Epidermal melanocyte (primary cell): ENCODE results near the gene SPIRE1.
"Not testable (repeated sequence)": the region's sequence is repeated elsewhere in the genome, so short reads cannot be mapped to it uniquely, and the experiment has no call there.

ENCODE experiments used
- DNase-seq: peaks from one replicate; pipeline ENCODE4 v3.0.0; 2011; ENCODE audit warnings: low spot score; ENCODE audit not compliant: insufficient read length

Gene SPIRE1

DNA sequence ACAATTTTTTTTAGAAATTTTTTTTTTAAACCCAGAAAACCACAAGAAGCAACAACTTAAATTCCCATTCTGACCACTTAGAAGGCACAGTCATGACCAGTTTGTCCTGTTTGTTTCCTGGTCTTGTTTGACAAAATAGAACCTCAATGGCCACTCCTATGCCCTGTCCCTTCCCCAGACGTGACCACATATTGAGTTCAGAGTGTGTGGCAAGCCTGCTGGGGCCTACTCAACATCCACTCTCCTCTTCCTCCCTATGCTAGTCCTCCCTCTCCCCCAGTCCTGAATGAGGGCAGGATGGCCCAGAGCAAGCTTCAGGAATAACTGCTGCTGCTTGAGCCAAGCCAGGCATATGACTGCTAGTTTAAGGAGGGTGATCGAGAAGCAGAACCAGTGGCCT is 160.6 kb downstream of the SPIRE1 start:
- no peak for DNase-seq

DNA sequence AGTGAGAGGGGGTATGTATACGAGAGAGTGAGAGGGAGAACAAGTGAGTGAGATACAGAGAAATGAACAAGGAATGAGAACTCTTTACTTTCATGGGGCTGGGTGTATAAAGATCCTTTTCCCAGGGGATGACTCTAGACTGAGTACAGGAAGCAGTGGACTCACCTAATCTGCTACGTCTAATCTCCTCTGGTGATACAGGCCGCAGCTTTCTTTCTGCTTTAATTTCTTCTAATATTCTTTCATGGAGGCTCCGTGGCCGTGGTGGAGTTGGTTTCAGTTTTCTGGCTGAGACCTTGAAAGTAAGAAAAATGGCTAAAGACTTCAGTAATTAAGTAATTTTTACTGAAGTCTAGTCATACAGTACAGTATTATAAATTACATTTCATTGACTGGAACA is 165.0 kb downstream of the SPIRE1 start:
- DNase-seq: no peak

DNA sequence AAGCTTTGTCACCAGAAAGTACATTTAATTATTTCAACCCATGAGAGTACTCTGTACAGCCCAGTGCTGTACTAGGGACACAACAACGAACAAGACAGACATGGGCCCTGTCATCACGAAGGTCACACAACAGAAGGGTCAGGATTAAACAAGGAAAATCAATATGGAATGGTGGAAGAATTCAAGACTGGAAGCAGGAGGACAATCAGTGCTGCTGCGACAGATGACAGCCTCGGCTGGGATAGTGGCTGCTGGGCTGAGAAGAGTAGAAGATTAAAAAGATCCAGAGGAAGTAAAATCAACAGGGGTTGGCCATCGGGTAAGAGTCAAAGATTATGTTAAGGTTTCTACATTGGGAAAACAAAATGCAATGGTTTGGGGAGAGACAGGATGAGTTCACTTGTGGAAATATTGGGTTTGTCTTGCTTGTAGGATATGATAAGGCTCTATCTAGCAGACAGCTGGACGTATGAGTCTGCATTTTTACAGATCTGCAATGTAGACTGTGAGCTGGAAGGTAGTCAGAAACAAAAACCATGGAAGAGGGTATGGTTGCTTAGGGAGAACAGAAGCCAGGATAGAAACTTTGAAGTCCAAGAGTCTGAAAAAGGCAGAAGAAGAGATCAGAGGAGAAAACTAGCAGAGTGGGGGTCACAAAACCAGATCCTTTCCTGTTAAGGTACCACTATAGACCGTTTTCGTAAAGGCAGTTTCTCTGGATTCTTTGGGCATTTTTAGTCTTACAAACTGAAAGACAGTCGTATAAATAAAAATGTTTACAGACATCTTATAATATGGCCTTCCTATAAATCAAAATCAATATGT is 166.1 kb downstream of the SPIRE1 start:
- DNase-seq: no peak

DNA sequence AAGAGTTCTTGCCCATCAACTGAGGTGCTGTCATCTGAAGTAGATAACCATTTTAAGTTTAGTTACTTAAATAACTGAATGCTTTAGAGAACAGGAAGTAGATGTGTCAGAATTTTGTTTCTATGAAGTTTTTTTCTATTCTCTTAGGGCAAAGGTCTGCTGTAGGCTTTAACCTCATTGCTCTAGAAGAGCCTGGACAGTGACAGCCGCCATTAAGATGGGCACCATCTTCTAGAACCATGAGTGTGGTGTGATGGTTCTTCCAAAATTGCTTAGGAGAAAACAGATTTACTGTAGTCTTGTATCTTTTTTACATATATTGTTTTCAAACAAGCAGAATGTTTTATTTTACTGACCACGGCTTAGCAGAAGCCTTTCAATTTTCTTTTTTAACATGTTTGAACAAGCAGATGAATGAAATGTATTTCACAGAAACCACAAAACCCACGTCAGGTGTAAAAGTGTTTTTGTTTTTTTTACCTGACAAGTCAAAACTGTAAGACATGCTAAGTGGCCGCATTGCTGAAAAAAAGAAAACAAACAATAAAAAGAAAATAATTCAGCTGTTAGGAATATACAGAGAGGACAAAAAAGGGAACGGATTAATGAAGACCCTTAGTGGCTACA is 172.3 kb downstream of the SPIRE1 start:
- DNase-seq: no peak

DNA sequence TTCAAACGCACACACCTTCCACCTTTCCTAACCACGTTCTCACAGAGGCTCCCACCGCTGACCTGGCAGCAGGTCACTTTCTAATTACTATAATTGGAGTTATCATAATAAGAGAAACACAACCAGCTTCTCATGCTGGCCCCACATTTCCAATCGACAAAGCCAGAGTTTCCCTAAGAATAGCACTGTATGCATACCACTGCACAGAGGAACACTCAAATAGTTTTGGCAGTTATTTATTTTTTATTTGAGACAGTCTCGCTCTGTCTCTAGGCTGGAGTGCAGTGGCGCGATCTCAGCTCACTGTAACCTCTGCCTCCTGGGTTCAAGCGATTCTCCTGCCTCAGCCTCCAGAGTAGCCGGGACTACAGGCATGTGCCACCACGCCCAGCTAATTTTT is 176.0 kb downstream of the SPIRE1 start:
- not testable (repeated sequence) for DNase-seq

DNA sequence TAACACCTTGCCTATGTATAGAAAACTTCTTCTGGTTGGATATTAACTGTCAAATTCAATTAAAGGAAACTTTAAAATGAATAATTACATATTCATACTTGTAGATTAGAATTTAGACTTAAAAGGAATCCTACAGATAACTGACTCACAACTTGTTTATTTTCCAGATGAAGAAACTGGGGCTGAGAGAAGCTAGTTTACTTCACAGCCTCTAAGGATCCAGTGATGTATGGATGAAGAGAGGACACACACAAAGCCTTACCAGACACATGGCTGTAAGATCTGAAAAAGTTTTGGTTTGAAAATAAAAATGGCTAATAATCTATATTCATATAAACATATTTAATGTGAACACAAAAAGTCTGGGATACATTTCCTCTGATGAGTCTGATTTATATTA is 177.9 kb downstream of the SPIRE1 start:
- no peak for DNase-seq

DNA sequence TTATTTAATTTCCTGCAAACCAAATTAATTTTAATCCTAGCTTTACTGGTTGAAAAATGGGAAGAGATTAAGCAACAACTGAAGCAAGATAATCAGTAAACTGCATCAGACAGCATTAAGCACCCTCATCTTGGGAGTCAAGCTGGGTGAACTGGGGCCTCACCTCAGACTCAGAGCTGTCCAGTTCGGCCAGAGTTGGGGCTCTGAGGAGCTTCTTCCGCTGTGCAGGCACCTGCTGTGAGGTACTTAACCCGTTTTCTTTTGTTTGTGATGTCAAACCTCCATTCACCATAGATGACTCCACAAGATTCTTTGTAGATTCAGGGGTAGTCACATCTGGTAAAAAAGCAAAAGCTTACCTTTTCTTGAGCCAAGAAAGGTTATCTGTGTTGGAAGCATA is 178.4 kb downstream of the SPIRE1 start:
- no peak for DNase-seq

DNA sequence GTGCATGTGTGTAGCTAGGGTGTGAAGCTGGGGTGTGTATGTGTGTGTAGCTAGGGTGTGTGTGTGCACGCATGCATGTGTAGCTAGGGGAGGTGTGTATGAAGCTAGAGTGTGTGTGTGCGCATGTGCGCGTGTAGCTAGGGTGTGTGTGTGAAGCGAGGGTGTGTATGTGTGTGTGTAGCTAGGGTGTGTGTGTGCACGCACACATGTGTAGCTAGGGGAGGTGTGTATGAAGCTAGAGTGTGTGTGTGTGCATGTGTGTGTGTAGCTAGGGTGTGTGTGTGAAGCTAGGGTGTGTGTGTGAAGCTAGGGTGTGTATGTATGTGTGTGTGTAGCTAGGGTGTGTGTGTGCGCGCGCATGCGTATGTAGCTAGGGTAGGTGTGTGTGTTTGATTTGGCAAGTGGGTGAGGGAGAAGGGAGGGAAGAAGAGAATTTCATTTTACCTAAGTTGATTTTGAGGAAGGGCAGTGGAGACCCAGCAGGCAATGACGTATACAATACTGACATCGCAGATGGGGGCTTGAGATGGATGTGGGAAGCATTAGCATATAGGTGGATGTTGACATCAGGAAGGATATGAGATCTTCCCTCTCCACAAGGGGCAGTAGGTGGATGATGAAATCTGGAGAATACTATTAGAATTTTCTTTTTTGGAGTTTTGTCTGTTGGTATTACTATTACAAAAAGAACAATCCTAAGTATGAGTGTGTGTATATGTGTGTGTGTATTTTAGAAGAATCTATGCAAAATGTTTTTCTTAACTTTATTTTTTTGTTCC is 179.4 kb downstream of the SPIRE1 start:
- DNase-seq: no peak

DNA sequence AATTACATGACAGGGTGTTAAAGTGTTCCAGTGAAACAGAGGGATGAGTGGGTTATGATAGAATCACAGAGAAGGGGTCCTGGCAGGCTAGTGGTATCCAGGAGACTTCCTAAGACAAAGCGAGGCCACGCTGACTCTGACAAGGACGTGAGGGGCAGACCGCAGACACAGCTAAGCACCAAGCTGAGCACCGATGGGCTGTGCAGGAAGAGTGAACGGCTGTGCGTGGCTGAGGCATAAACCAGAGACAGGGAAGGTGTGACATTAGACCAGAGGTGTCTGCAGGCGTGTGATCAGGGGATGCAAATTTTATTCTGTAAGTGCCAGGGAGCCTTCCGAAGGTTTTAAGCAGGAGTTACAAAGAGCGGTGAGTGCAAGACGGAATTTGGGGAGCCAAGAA is 180.3 kb downstream of the SPIRE1 start:
- DNase-seq: no peak

DNA sequence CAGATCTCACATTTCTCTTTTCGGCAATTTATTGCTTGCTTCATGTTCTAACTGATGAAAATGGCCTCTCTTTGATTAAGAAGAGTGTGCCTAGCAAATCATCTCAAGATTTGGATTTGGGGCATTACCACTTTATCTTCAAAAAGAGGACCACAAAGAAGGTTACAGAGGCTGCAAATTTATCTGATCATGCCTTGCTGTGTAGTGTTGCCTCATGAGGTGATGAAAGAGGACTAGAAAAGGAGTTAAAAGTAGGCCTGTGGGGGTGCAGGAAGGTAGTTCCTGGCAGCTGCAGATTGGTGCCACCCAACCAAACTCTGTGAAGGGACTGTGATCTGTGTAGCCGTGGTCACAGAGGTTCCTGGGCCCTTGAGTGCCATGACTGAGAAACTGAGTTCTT is 181.0 kb downstream of the SPIRE1 start:
- no peak for DNase-seq

DNA sequence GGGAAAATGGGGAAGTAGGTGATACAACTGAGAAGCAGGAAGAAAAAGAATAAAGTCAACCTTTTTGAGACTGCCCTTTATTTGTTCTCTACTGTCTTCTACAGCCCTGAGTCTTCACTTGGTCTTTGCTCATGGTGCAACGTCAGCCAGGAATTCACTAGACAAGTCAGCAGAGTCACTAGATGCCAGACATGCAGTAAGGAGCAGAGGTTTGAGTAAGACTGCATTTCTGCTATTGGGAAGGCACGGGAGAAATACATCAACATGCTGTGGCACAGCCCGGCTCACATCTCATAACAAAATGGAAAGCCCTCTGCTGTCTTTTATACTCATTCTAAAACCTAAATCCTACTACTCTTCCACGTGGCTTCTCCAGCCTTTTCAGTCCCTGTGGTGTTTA is 183.0 kb downstream of the SPIRE1 start:
- no peak for DNase-seq

DNA sequence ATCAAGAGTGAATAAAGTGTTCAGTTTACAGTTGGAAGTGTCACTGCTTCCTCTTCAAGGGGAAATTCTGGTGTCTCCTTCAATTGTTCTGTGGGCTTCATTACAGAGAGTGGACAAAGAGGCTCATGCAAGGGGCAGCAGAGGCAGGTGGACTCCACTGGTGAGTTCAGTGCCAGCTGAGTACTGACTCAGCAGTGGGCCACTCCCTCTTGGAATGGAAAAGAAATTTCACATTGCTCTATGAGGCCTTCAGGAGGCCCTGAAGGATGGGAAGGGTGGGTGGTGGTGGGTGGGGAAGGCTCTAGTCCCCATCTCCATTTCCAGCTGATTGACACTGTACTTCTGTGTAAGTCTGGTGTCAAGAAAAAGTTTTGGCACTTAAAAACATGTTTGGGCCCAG is 183.8 kb downstream of the SPIRE1 start:
- no peak for DNase-seq

DNA sequence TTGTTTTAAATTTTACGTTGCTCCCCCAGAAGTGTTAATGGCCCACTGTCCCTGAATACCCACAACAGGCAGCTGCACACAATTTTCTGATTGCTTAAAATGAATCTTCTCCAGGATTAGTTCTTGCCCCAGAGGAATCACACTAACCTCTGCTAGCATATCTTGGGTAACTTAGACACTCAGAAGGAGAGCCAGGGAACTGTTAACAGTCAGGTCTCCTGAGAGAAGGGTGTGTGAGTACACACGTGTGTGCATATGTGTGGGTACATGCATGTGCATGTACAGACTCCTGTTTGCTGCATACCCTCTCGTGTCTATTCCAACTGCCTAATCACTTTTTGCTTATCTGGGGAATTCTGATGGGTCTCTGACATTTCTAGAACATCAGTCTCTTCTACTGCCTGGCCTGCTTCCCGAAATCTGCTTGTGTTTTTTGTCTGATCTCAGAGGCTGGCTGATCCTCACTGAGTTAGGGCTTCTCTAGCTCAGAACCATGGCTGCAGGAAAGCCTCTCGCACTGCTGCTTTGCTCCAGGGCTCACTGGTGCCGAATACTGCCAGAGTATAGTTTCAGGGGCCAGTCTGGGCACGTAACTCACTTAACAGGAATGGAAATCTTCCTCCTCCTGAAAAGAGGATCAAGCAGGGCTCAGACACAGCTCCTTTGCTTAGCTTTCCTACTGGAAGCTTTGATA is 187.4 kb downstream of the SPIRE1 start:
- no peak for DNase-seq

DNA sequence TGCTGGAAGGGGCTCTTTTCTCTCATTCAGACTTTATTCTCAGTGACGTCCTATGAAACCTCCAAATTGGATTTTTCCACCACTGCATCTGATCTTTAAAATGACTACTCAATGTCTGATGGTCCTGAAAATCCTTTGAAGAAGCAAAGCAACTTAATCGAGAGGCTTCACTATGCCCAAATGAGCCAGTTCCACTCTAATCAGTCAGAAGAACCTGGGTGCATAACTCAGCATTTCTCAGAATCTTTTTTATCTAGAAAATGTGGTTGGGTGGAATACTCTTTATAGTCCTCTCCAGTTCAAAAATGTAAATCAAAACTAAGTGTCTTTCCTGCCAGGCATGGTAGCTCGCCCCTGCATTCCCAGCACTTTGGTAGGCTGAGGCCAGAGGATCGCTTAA is 189.5 kb downstream of the SPIRE1 start:
- DNase-seq: no peak

DNA sequence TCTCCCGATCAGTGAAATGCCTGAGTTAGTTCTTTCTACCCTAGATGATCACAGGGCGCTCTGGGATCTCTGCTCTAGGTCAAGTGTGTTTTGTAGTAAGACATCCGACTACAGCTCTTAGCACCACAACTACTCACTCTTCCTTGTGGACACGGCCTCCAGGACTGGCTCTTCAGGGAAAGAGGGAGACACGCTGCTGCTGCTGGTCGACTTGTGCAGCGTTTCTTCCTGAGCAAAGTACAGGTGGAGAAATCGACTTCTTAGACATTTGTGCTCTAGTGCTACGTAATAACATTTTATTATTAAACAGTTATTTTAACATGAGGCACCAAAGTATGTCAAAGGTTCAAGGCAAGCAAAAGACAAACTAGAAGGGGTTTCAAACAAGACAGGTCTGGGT is 193.2 kb downstream of the SPIRE1 start:
- no peak for DNase-seq

DNA sequence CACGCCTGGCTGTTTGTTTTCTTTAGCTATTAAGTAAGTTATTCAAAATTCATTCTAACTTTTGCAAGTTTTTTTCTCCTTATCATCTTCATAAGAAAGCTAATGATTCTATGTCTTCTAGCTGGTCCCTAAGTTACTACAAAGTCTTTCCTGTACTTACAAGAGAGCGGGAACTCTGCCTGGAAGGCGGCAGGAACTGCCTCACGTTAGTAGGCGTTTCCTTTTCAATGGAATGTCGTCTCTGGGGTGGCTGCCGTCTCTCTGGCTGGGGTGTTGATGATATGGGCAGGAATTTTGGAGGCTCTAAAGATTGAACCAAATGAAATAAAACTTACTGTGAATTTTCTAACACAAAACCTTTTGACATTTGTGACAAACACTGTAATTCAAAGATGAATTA is 194.7 kb downstream of the SPIRE1 start:
- DNase-seq: no peak

DNA sequence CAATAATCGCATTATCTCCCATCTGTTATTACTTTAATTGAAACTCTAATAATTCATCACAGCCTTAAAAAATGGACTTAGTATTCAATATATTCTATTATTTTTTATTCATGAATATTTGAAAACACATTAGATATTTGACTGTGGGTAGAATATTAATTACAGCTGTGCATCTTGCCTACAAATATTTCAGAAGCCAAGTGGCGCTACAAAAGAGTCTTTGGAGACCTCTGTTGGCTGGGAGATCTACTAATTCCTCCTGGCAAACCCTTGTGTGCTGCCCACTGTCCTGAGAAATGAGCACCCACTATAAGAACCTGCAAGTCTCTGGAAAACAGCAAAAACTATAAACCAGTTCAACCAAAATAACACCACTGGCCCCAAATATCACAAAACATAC is 195.7 kb downstream of the SPIRE1 start:
- DNase-seq: no peak

DNA sequence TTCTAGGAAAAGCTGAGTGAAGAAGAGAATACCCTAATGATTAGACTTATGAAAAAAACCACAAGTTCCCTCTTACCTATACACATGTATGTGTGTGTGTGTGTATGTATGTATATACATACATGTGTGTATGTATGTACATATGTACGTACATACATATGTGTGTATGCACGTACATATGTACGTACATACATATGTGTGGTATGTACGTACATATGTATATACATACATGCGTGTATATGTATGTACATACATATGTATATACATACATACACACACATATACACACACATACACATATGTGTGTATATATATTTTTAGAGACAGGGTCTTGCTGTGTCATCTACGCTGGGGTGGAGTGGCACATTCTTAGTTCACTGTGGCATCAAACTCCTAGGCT is 196.6 kb downstream of the SPIRE1 start:
- no peak for DNase-seq

DNA sequence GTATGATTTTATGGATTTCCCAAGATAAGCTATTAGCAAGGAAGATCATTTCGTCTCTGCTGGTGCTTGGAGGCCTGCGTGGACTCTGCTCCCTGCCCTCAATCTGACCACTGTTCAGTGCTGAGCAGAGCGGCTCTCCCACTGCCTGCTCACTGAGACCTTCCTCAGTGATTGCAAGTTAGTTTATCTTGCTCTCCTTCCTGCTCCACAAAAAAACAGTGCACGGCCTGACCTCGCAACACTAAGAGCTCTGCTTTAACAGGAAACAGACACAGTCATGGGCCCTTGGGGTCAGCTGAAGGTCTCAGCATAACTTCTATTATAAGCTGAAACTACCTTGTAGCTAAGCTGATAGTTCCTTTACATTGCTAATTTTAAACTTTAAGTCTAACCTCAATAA is 197.0 kb downstream of the SPIRE1 start:
- no peak for DNase-seq

DNA sequence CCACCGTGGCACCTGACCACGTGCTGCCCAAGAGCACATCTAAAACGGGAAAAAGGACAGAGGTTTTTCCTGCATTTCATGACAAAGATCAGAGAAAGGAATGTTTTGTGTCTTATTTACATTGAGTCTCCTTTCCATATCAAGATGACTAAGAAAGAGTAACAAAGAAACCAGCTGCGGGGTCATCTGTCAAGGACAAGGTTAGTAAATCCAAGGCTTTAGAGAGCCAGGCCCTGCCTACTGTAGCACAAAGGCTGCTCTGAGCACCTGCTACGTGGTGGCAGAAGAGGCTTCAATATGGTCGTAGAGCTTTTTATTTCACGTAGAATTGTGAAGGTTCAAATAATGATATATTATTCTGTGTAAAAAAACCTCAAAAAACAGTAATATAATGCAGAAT is 199.1 kb downstream of the SPIRE1 start:
- DNase-seq: no peak

DNA sequence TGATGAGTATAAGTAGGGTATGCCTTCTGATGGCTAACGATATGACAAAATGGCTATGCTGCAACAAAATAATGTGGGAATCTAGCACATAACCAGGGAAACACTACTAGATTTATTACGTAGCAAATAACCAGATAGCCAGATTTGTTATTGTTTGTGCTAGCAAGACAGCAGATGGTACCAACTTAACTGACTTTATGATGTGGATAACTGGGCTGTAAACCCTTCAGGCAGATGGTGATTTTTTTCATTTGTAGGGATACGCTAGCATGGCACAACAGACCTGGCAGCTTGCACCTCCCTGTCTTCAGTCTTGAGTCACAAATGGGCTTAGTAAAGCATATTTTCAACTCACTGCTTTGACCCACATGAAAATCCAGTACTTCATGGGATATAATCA is 201.5 kb downstream of the SPIRE1 start:
- DNase-seq: no peak

DNA sequence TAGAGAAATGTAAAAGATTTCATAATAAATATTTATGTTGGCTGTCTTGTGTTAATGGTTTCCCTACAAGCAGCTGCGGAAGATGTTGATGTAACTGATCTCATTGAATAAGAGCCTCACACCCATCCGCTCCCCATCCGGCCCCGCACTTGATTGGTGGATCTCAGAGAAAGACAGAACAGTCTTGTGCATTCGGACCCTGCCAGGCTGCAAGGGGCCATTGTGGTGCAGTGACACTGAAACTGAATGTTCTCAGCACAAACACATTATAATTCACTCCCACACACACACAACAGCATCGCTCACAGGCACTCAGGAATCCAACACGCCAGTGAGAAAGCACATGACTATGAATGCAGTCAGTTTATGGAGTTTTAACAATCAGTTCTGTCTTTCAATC is 202.4 kb downstream of the SPIRE1 start:
- no peak for DNase-seq
